Stimulated activated memory B cell treated with anti-CD40 and anti-IgM and Interleukin-4, amounts not matched to agents 10 μg/mL and 1 μg/mL and 100 μg/mL, for 72 hours (primary cell): Measurements from ENCODE around the gene ASIC4.

Source experiments
- ATAC-seq: fragments of 150-1000 bp; cut with Tn5 transposase; 2 replicates; pipeline ENCODE4 v1.10.0; 2021
- H3K27ac Mint-ChIP-seq: one replicate; pipeline ENCODE4 v1.8.0; 2022; ENCODE audit warnings: mild to moderate bottlenecking, mixed read lengths
- H3K27me3 Mint-ChIP-seq: one replicate; pipeline ENCODE4 v1.8.0; 2022; ENCODE audit warnings: mixed read lengths
- H3K36me3 Mint-ChIP-seq: one replicate; pipeline ENCODE4 v1.8.0; 2022; ENCODE audit warnings: mixed read lengths
- H3K4me1 Mint-ChIP-seq: one replicate; pipeline ENCODE4 v1.8.0; 2022; ENCODE audit warnings: mixed read lengths
- H3K4me3 Mint-ChIP-seq: one replicate; pipeline ENCODE4 v1.8.0; 2022; ENCODE audit warnings: mild to moderate bottlenecking, moderate library complexity, mixed read lengths
- H3K9me3 Mint-ChIP-seq: one replicate; pipeline ENCODE4 v1.8.0; 2022; ENCODE audit warnings: mixed read lengths

Gene ASIC4

GRCh38 chr2:219475697-219476651 is 38.3 kb upstream of the ASIC4 start:
- peaks cover 5% of the 10 kb centered on the region for H3K4me1 Mint-ChIP-seq
- H3K27ac Mint-ChIP-seq = no peak overlapping the region
- H3K27me3 Mint-ChIP-seq = peaks cover 76% of the 10 kb centered on the region
- no peak for ATAC-seq
- H3K9me3 Mint-ChIP-seq = no peaks in the 10 kb centered on the region
- H3K4me3 Mint-ChIP-seq = no peak overlapping the region
- no peaks in the 10 kb centered on the region for H3K36me3 Mint-ChIP-seq

GRCh38 chr2:219476652-219477151 is 37.6 kb upstream of the ASIC4 start:
- Mint-ChIP-seq H3K4me1 (peaks cover 5% of the 10 kb centered on the region), H3K4me3 (no peak overlapping the region), H3K27me3 (peaks cover 76% of the 10 kb centered on the region), H3K27ac (no peak overlapping the region), H3K36me3 (no peaks in the 10 kb centered on the region), H3K9me3 (no peaks in the 10 kb centered on the region)
- no peak for ATAC-seq

GRCh38 chr2:219477179-219477578 is 37.1 kb upstream of the ASIC4 start:
- Mint-ChIP-seq H3K4me3 (no peak overlapping the region), H3K4me1 (peaks cover 5% of the 10 kb centered on the region), H3K27ac (no peak overlapping the region), H3K27me3 (peaks cover 76% of the 10 kb centered on the region), H3K9me3 (no peaks in the 10 kb centered on the region), H3K36me3 (no peaks in the 10 kb centered on the region)
- no peak for ATAC-seq

- no peak for ATAC-seq
- no peaks in the 10 kb centered on the region for H3K36me3 Mint-ChIP-seq
- H3K9me3 Mint-ChIP-seq = no peaks in the 10 kb centered on the region
- H3K27me3 Mint-ChIP-seq = peaks cover 76% of the 10 kb centered on the region
- H3K4me3 Mint-ChIP-seq = no peak overlapping the region
- no peak overlapping the region for H3K27ac Mint-ChIP-seq
- H3K4me1 Mint-ChIP-seq = peaks cover 5% of the 10 kb centered on the region
Measured at GRCh38 chr2:219477815-219478214, 36.5 kb upstream of the ASIC4 start.

GRCh38 chr2:219478916-219479315 is 35.4 kb upstream of the ASIC4 start:
- peaks cover 5% of the 10 kb centered on the region for H3K4me1 Mint-ChIP-seq
- no peak for ATAC-seq
- peaks cover 71% of the 10 kb centered on the region for H3K27me3 Mint-ChIP-seq
- no peak overlapping the region for H3K4me3 Mint-ChIP-seq
- no peaks in the 10 kb centered on the region for H3K9me3 Mint-ChIP-seq
- H3K27ac Mint-ChIP-seq = no peak overlapping the region
- no peaks in the 10 kb centered on the region for H3K36me3 Mint-ChIP-seq

- Mint-ChIP-seq H3K27me3 (peaks cover 78% of the 10 kb centered on the region), H3K9me3 (no peaks in the 10 kb centered on the region), H3K27ac (no peak overlapping the region), H3K4me3 (no peak overlapping the region), H3K4me1 (peaks cover 5% of the 10 kb centered on the region), H3K36me3 (no peaks in the 10 kb centered on the region)
- ATAC-seq = no peak
Measured at GRCh38 chr2:219480004-219480403, 34.3 kb upstream of the ASIC4 start.

- peaks cover 79% of the 10 kb centered on the region for H3K27me3 Mint-ChIP-seq
- no peak overlapping the region for H3K4me3 Mint-ChIP-seq
- no peaks in the 10 kb centered on the region for H3K4me1 Mint-ChIP-seq
- H3K27ac Mint-ChIP-seq = no peak overlapping the region
- no peak for ATAC-seq
- no peaks in the 10 kb centered on the region for H3K9me3 Mint-ChIP-seq
- H3K36me3 Mint-ChIP-seq = no peaks in the 10 kb centered on the region
Measured at GRCh38 chr2:219482674-219483405, 31.4 kb upstream of the ASIC4 start.

- Mint-ChIP-seq H3K27me3 (peaks cover 88% of the 10 kb centered on the region), H3K36me3 (no peaks in the 10 kb centered on the region), H3K4me3 (peak overlapping the region; percentile 53), H3K4me1 (no peaks in the 10 kb centered on the region), H3K9me3 (no peaks in the 10 kb centered on the region), H3K27ac (no peak overlapping the region)
- ATAC-seq = no peak
Measured at GRCh38 chr2:219483451-219484342, 30.6 kb upstream of the ASIC4 start.

GRCh38 chr2:219484343-219485200 is 29.7 kb upstream of the ASIC4 start:
- Mint-ChIP-seq H3K27ac (no peak overlapping the region), H3K4me3 (peak overlapping the region; percentile 53), H3K4me1 (no peaks in the 10 kb centered on the region), H3K9me3 (no peaks in the 10 kb centered on the region), H3K27me3 (peaks cover 90% of the 10 kb centered on the region), H3K36me3 (no peaks in the 10 kb centered on the region)
- ATAC-seq = no peak

GRCh38 chr2:219485201-219485580 is 29.1 kb upstream of the ASIC4 start:
- Mint-ChIP-seq H3K36me3 (no peaks in the 10 kb centered on the region), H3K27ac (no peak overlapping the region), H3K4me3 (no peak overlapping the region), H3K9me3 (no peaks in the 10 kb centered on the region), H3K27me3 (peaks cover 90% of the 10 kb centered on the region), H3K4me1 (no peaks in the 10 kb centered on the region)
- ATAC-seq = no peak

- no peak for ATAC-seq
- no peaks in the 10 kb centered on the region for H3K9me3 Mint-ChIP-seq
- H3K27me3 Mint-ChIP-seq = peaks cover 87% of the 10 kb centered on the region
- no peak overlapping the region for H3K4me3 Mint-ChIP-seq
- no peaks in the 10 kb centered on the region for H3K36me3 Mint-ChIP-seq
- H3K4me1 Mint-ChIP-seq = no peaks in the 10 kb centered on the region
- no peak overlapping the region for H3K27ac Mint-ChIP-seq
Measured at GRCh38 chr2:219486380-219486959, 27.8 kb upstream of the ASIC4 start.

GRCh38 chr2:219488149-219488843 is 26.0 kb upstream of the ASIC4 start:
- no peaks in the 10 kb centered on the region for H3K4me1 Mint-ChIP-seq
- H3K9me3 Mint-ChIP-seq = no peaks in the 10 kb centered on the region
- H3K27me3 Mint-ChIP-seq = peaks cover 87% of the 10 kb centered on the region
- no peak overlapping the region for H3K27ac Mint-ChIP-seq
- ATAC-seq = no peak
- no peaks in the 10 kb centered on the region for H3K36me3 Mint-ChIP-seq
- H3K4me3 Mint-ChIP-seq = no peak overlapping the region

- Mint-ChIP-seq H3K4me1 (no peaks in the 10 kb centered on the region), H3K36me3 (no peaks in the 10 kb centered on the region), H3K9me3 (no peaks in the 10 kb centered on the region), H3K27ac (no peak overlapping the region), H3K27me3 (peaks cover 92% of the 10 kb centered on the region), H3K4me3 (no peak overlapping the region)
- no peak for ATAC-seq
Measured at GRCh38 chr2:219488844-219489194, 25.5 kb upstream of the ASIC4 start.
